HEK293 (cell line): ENCODE measurements around the gene WWOX.

Source experiments
- CTCF ChIA-PET: fragments of 350-600 bp; formaldehyde crosslinking; extraction: SDS; loops from one replicate; lab custom pipeline; 2021; ENCODE audit warnings: antibody characterized with exemption; lab: Yijun Ruan, JAX
- POLR2A ChIA-PET: fragments of 300-600 bp; formaldehyde crosslinking; extraction: SDS; loops from one replicate; lab custom pipeline; 2020; ENCODE audit warnings: antibody characterized with exemption, inconsistent platforms; lab: Yijun Ruan, JAX
- H3K27ac ChIP-seq: fragments of 200-500 bp; sonication (Bioruptor generic); 2 replicates; pipeline ENCODE4 v1.5.1; 2014; ENCODE audit warnings: low read depth, low read length, control low read depth, inconsistent platforms; ENCODE audit errors: extremely low read depth
- H3K36me3 ChIP-seq, 2 experiments: fragments of 200-500 bp in 1 of 2; sonication (Bioruptor generic) in 1 of 2; 1 replicate in 1 of 2; 2 replicates in 1 of 2; pipeline ENCODE4 v1.5.1; 2014 to 2017; ENCODE audit warnings: inconsistent platforms in 2 of 2, low read length in 2 of 2; ENCODE audit not compliant: control insufficient read depth in 2 of 2, insufficient read depth in 1 of 2
- H3K4me1 ChIP-seq: fragments of 200-500 bp; sonication (Bioruptor generic); 2 replicates; pipeline ENCODE4 v1.5.1; 2014; ENCODE audit warnings: mild to moderate bottlenecking, low read length, inconsistent platforms; ENCODE audit not compliant: control insufficient read depth, insufficient read depth
- H3K4me3 ChIP-seq: 2 replicates; pipeline ENCODE4 v1.5.1; 2011; ENCODE audit warnings: low read depth, mild to moderate bottlenecking, control low read depth, low read length, moderate library complexity
- H3K9me3 ChIP-seq: fragments of 200-500 bp; sonication (Bioruptor generic); 2 replicates; pipeline ENCODE4 v1.5.1; 2014; ENCODE audit warnings: low read depth, low read length, inconsistent platforms; ENCODE audit not compliant: control insufficient read depth, insufficient read depth
- BCL11A ChIP-seq: fragments of 450-650 bp; formaldehyde crosslinking; IDR thresholded peaks from 2 replicates; pipeline ENCODE4 v1.5.1; 2016; ENCODE audit warnings: low read depth, missing biosample characterization, missing genetic modification characterization
- KLF10 ChIP-seq: fragments of 450-650 bp; IDR thresholded peaks from 2 replicates; pipeline ENCODE4 v1.5.1; 2018; ENCODE audit warnings: missing biosample characterization, mild to moderate bottlenecking, missing genetic modification characterization
- TSHZ1 ChIP-seq: fragments of 450-650 bp; formaldehyde crosslinking; IDR thresholded peaks from 2 replicates; pipeline ENCODE4 v1.5.1; 2016; ENCODE audit warnings: missing biosample characterization, missing genetic modification characterization, borderline replicate concordance
- ZBTB8A ChIP-seq: fragments of 450-650 bp; formaldehyde crosslinking; IDR thresholded peaks from 2 replicates; pipeline ENCODE4 v1.5.1; 2016; ENCODE audit warnings: missing biosample characterization, missing genetic modification characterization
- ZNF16 ChIP-seq: fragments of 450-650 bp; formaldehyde crosslinking; IDR thresholded peaks from 2 replicates; pipeline ENCODE4 v1.5.1; 2016; ENCODE audit warnings: low read depth, missing biosample characterization, missing genetic modification characterization
- ZNF175 ChIP-seq: fragments of 450-650 bp; formaldehyde crosslinking; IDR thresholded peaks from 2 replicates; pipeline ENCODE4 v1.5.1; 2016; ENCODE audit warnings: missing biosample characterization, missing genetic modification characterization
- ZNF274 ChIP-seq, 2 experiments: fragments of 200-500 bp in 1 of 2; fragments of 450-650 bp in 1 of 2; sonication (Bioruptor generic) in 1 of 2; formaldehyde crosslinking in 1 of 2; IDR thresholded peaks; 2 replicates each; pipeline versions ENCODE4 v1.5.1 to v1.6.1; 2014 to 2016; ENCODE audit warnings: borderline replicate concordance in 1 of 2, inconsistent platforms in 1 of 2, low read length in 1 of 2, missing biosample characterization in 1 of 2, missing genetic modification characterization in 1 of 2
- ZNF398 ChIP-seq: fragments of 450-650 bp; formaldehyde crosslinking; IDR thresholded peaks from 2 replicates; pipeline ENCODE4 v1.5.1; 2017; ENCODE audit warnings: missing biosample characterization, missing genetic modification characterization
- ZNF488 ChIP-seq: fragments of 450-650 bp; formaldehyde crosslinking; IDR thresholded peaks from 2 replicates; pipeline ENCODE4 v1.5.1; 2016; ENCODE audit warnings: missing biosample characterization, missing genetic modification characterization
- ZNF514 ChIP-seq: fragments of 450-650 bp; formaldehyde crosslinking; IDR thresholded peaks from 2 replicates; pipeline ENCODE4 v1.5.1; 2016; ENCODE audit warnings: missing biosample characterization, missing genetic modification characterization
- ZNF585B ChIP-seq: fragments of 450-650 bp; formaldehyde crosslinking; IDR thresholded peaks from 2 replicates; pipeline ENCODE4 v1.5.1; 2016; ENCODE audit warnings: missing biosample characterization, missing genetic modification characterization
- ZNF621 ChIP-seq: fragments of 450-650 bp; formaldehyde crosslinking; IDR thresholded peaks from 2 replicates; pipeline ENCODE4 v1.5.1; 2017; ENCODE audit warnings: missing biosample characterization, missing genetic modification characterization
- ZNF626 ChIP-seq: fragments of 450-650 bp; sonication (Bioruptor Pico); formaldehyde crosslinking; IDR thresholded peaks from 2 replicates; pipeline ENCODE4 v1.5.1; 2018; ENCODE audit warnings: missing biosample characterization, missing genetic modification characterization, inconsistent platforms
- ZNF660 ChIP-seq: fragments of 450-650 bp; IDR thresholded peaks from 2 replicates; pipeline ENCODE4 v1.5.1; 2018; ENCODE audit warnings: missing biosample characterization, mild to moderate bottlenecking, missing genetic modification characterization
- ZNF692 ChIP-seq: fragments of 450-650 bp; formaldehyde crosslinking; IDR thresholded peaks from 2 replicates; pipeline ENCODE4 v1.5.1; 2016; ENCODE audit warnings: missing biosample characterization, missing genetic modification characterization
- ZNF747 ChIP-seq: fragments of 450-650 bp; formaldehyde crosslinking; IDR thresholded peaks from 2 replicates; pipeline ENCODE4 v1.5.1; 2016; ENCODE audit warnings: missing biosample characterization, missing genetic modification characterization
- ZSCAN23 ChIP-seq: fragments of 450-650 bp; formaldehyde crosslinking; IDR thresholded peaks from 2 replicates; pipeline ENCODE4 v1.5.1; 2016; ENCODE audit warnings: missing biosample characterization, missing genetic modification characterization

Gene WWOX

GRCh38 chr16:78179666-78180065, 80.2 kb downstream of the WWOX start:
- POLR2A ChIA-PET: no interaction called here
- Histone ChIP-seq H3K9me3 (no peaks in the 10 kb centered on the region), H3K4me3 (no peak overlapping the region), H3K36me3 (no peaks in the 10 kb centered on the region), H3K27ac (no peak overlapping the region), H3K4me1 (peaks cover 13% of the 10 kb centered on the region)
- TF ChIP-seq BCL11A (tag by site-specific recombination) (no peak), ZNF514 (no peak), ZNF16 (tag by site-specific recombination) (no peak), ZNF747 (tag by site-specific recombination) (no peak), ZNF626 (no peak), ZNF175 (tag by site-specific recombination) (no peak), ZNF398 (tag by site-specific recombination) (no peak), ZNF660 (no peak), ZNF621 (tag by site-specific recombination) (no peak), KLF10 (no peak), ZBTB8A (no peak), ZNF488 (tag by site-specific recombination) (no peak), TSHZ1 (tag by site-specific recombination) (no peak), ZNF692 (no peak), ZSCAN23 (tag by site-specific recombination) (no peak), ZNF585B (no peak)
- CTCF ChIA-PET: no interaction called here

GRCh38 chr16:78180349-78180748, 80.9 kb downstream of the WWOX start:
- CTCF ChIA-PET: interaction anchor here (0.7 kb wide), 1 partner anchor 41 kb away, joined by 3 read pairs; no protein-coding TSS in a partner anchor
- Histone ChIP-seq H3K27ac (no peak overlapping the region), H3K4me3 (no peak overlapping the region), H3K36me3 (no peaks in the 10 kb centered on the region), H3K9me3 (no peaks in the 10 kb centered on the region), H3K4me1 (peaks cover 19% of the 10 kb centered on the region)
- TF ChIP-seq ZNF274 (IDR thresholded peaks at IDR 0.05; ENCODE audit: low read length) (no peak), ZNF274 (tag by site-specific recombination; IDR thresholded peaks at IDR 0.05; ENCODE audit: borderline replicate concordance) (no peak)
- POLR2A ChIA-PET: no interaction called here
